ENCODE data around the gene ACTN1.
A peak's percentile ranks its signal among the peaks of the same experiment; 100 is the strongest.

ACTN1 gene

DNA sequence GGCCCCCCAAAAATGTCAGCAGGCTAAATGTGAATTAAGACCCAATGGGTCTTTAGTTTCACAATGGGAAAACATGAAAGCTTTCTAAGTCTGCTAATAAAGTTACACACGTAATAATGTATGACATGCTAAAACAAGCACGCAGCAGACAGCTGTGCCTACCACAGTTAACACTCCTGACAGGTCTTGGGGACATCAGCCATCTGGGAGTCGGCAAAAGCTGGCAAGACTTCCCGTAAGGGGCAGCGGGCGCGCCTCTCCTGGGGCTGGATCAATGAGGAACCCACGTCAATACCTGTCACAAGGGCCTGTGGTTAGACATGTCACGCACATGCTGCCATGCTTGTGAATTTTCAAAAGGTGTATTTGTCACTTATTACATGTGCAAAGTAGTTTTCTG lies 45.0 kb downstream of the ACTN1 start:
- H3K9me3 Mint-ChIP-seq, result no peaks in the 10 kb centered on the region
- no peak overlapping the region for H3K4me3 Mint-ChIP-seq
- H3K27ac Mint-ChIP-seq, result peak overlapping the region in 1 of 3 experiments; percentile 56
- TF ChIP-seq, protein P1, sequence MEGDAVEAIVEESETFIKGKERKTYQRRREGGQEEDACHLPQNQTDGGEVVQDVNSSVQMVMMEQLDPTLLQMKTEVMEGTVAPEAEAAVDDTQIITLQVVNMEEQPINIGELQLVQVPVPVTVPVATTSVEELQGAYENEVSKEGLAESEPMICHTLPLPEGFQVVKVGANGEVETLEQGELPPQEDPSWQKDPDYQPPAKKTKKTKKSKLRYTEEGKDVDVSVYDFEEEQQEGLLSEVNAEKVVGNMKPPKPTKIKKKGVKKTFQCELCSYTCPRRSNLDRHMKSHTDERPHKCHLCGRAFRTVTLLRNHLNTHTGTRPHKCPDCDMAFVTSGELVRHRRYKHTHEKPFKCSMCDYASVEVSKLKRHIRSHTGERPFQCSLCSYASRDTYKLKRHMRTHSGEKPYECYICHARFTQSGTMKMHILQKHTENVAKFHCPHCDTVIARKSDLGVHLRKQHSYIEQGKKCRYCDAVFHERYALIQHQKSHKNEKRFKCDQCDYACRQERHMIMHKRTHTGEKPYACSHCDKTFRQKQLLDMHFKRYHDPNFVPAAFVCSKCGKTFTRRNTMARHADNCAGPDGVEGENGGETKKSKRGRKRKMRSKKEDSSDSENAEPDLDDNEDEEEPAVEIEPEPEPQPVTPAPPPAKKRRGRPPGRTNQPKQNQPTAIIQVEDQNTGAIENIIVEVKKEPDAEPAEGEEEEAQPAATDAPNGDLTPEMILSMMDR (IDR thresholded peaks at IDR 0.05; ENCODE audit: unreplicated experiment in 3 of 3), result no peak
- H3K36me3 Mint-ChIP-seq (ENCODE audit: low read depth), result no peaks in the 10 kb centered on the region
- no peaks in the 10 kb centered on the region for H3K27me3 Mint-ChIP-seq (ENCODE audit: low read depth)
- H3K4me1 Mint-ChIP-seq, result peaks cover 68% of the 10 kb centered on the region

DNA sequence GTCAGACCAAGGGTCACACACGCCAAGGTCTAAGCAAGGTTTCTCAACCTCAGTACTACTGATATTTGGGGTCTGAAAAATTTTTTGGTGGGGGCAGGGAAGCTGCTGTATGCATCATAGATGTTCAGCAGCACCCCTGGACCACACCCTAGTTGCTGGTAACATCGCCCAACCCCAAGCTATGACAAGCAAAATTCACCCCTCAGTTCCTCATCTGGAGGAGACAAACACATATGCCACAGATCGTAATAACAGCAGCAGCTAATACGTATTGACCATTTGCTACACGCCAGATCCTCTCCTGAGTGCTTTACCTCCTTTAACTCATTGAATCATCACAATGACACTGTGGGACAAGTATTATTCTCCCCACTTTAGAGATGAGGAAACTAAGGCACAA lies 46.4 kb downstream of the ACTN1 start:
- TF ChIP-seq, protein P1 (IDR thresholded peaks at IDR 0.05; ENCODE audit: unreplicated experiment in 3 of 3), result no peak
- Mint-ChIP-seq H3K4me1 (peaks cover 70% of the 10 kb centered on the region), H3K4me3 (no peak overlapping the region)

DNA sequence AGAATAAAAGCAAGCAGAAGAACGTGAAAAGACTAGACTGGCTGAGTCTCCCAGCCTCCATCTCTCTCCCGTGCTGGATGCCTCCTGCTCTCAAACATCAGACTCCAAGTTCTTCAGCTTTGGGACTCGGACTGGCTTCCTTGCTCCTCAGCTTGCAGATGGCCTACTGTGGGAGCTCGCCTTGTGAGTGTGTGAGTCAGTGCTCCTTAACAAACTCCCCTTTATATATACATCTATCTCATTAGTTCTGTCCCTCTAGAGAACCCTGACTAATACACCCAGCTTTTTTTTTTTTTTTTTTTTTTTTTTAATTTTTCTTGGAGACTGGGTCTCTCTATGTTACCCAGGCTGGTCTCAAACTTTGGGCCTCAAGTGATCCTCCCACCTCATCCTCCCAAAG lies 46.9 kb downstream of the ACTN1 start:
- Mint-ChIP-seq H3K4me1 (peaks cover 68% of the 10 kb centered on the region), H3K9me3 (no peaks in the 10 kb centered on the region), H3K27me3 (ENCODE audit: low read depth) (no peaks in the 10 kb centered on the region), H3K36me3 (ENCODE audit: low read depth) (peaks cover under 1% of the 10 kb centered on the region), H3K4me3 (no peak overlapping the region), H3K27ac (no peak overlapping the region)
- TF ChIP-seq, protein P1 (IDR thresholded peaks at IDR 0.05; ENCODE audit: unreplicated experiment in 3 of 3), result no peak

More for the DNA sequence above, 46.4 kb downstream of the ACTN1 start:
- Mint-ChIP-seq H3K27me3 (ENCODE audit: low read depth) (no peaks in the 10 kb centered on the region), H3K9me3 (no peaks in the 10 kb centered on the region), H3K27ac (no peak overlapping the region), H3K36me3 (ENCODE audit: low read depth) (no peaks in the 10 kb centered on the region)

DNA sequence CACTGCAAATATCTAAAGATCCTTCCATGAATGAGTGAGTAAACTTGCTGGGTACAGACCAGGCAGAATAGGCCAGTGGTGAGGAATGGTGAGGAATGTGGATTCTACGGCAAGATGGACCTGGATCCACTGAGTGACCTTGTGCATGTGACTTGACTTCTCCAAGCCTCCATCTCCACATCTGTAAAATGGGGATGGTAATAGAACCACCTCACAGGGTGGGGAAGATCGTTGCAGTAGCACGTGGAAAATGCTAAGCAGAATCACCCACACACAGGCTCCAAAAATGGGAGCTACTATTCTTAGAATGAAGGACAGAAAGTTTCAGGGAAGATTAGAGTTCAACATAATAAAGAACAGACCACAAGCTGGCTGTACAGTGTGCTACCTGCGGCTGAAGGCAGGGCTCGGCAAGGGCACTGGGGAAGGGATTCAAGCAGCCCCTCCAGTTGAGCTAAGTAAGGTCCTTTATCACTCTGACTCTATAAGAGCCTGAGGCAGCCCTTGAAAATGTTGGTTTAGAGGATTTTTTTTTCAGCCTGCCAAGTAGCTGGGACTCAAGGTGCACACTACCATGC lies 47.5 kb downstream of the ACTN1 start:
- peaks cover 4% of the 10 kb centered on the region for H3K36me3 Mint-ChIP-seq (ENCODE audit: low read depth)
- H3K4me3 Mint-ChIP-seq, result no peak overlapping the region
- H3K27ac Mint-ChIP-seq, result peak overlapping the region in 1 of 3 experiments; percentile 78
- H3K27me3 Mint-ChIP-seq (ENCODE audit: low read depth), result no peaks in the 10 kb centered on the region
- H3K9me3 Mint-ChIP-seq, result peaks cover 3% of the 10 kb centered on the region
- TF ChIP-seq, protein P1 (IDR thresholded peaks at IDR 0.05; ENCODE audit: unreplicated experiment in 3 of 3), result no peak
- H3K4me1 Mint-ChIP-seq, result peaks cover 62% of the 10 kb centered on the region

DNA sequence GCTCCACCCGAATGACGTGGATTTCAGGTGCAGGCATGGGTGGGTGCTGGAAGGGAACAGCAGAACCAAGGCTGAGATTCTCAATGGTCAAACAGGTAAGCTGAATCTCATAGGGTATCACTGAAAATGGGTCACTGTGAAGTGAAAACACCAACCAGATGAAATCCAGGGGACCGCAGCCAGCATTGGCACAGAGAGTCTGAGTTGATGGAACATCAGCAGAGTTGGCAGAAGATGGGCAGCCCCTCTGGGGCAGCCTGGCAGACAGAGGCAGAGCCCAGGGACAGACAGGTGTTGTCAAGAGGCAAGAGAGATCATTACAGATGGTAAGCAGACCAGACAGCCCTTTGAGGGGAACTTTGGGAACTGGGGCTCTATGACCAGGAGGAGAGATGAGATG lies 48.0 kb downstream of the ACTN1 start:
- Mint-ChIP-seq H3K4me1 (peaks cover 57% of the 10 kb centered on the region), H3K27ac (no peak overlapping the region)

More for the DNA sequence above, 48.0 kb downstream of the ACTN1 start:
- peaks cover 3% of the 10 kb centered on the region for H3K9me3 Mint-ChIP-seq
- no peak overlapping the region for H3K4me3 Mint-ChIP-seq
- peaks cover 5% of the 10 kb centered on the region for H3K36me3 Mint-ChIP-seq (ENCODE audit: low read depth)
- TF ChIP-seq, protein P1 (IDR thresholded peaks at IDR 0.05; ENCODE audit: unreplicated experiment in 3 of 3), result no peak
- H3K27me3 Mint-ChIP-seq (ENCODE audit: low read depth), result no peaks in the 10 kb centered on the region

Measured in nephron (organoid).